Peyer's patch (tissue), 4 donors: ENCODE results near the gene OSBPL10.
"Not testable (repeated sequence)": the region's sequence is repeated elsewhere in the genome, so short reads cannot be mapped to it uniquely, and the experiment has no call there.

Experiments used
- CTCF ChIP-seq, 6 experiments: fragments of 450-650 bp in 4 of 6; fragments of 200-600 bp in 2 of 6; sonication (generic) in 1 of 6; IDR thresholded peaks; one replicate each; pipeline ENCODE4 v1.5.1; 2017 to 2019; ENCODE audit warnings: antibody characterized with exemption in 6 of 6, mild to moderate bottlenecking in 3 of 6, moderate library complexity in 1 of 6
- POLR2A ChIP-seq, 2 donors: fragments of 450-650 bp; IDR thresholded peaks; one replicate each; pipeline ENCODE4 v1.5.1; 2017; ENCODE audit warnings: antibody characterized with exemption in 2 of 2, mild to moderate bottlenecking in 2 of 2, moderate library complexity in 2 of 2

DNA sequence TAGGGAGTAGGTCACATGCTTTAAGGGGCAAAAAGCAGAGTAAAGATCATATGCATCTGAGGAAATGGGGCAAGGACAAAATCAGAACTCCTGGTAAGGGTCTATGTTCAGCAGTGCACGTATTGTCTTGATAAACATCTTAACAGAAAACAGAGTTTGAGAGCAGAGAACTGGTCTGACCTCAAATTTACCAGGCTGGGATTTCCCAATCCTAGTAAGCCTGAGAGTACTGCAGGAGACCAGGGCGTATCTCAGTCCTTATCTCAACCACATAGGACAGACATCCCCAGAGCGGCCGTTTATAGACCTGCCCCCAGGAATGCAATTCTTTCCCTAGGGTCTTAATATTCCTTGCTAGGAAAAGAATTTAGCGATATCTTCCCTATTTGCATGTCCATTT, 14.0 kb upstream of the OSBPL10 start:
- TF ChIP-seq CTCF, POLR2A (IDR thresholded peaks at IDR 0.05): not testable (repeated sequence)
